ENCODE results near the gene MAB21L1.

Gene MAB21L1

DNA sequence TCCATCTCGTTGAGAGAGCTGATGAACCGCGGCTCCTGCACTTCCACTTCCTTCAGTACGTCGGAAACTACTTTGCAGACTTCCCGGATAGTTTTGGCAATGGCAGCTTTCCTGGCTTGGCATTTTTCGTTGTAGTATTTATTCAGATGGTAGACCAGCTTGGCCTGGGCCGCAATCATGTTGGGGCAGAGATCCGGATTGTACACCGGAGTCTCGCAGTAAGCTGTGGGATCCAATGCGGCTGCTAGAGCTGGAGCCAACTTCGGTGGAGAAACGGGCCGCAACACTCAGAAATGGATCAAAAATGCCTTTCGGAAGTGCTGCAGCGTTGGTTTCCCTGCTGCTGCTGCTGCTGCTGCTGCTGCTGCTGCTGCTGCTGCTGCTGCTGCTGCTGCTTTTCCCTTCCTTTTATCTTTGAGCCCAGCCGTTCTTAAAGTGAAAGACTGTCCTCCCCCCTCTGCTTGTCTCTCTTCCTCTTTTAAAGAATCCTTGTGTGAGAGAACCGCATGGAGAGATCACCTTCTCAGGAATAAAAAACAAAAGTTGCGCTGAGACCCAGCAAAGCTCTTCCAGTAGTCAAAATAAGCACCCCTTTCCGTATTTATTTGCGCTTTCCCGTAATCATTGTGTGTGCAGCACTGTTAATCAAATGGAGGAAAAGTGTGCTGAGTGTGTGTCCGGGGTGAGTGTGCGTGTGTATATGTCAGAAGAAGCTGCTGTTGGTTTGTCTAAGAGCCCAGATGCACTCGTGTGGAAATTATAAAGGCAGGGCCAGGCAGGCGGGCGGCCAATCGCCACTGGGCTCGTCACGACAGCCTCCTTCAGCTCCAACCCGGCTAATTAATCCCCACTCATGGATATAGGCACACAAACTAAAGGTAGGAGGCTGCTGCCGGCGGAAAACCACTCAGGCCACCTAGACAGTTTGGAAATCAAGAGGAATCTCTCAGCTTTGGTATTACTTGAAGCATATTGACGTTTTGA, at the start of gene MAB21L1:
TSS of gene MAB21L1 (minus strand) at position 730 of the 984 bp plus-strand sequence. CDS start at position 179, 551 bp downstream.
- Mint-ChIP-seq H3K4me3 (peak within 1 kb of the TSS; percentile 81), H3K27ac (peak within 1 kb of the TSS; percentile 36), H3K4me1 (ENCODE audit: low read depth) (peaks cover 27% of the 10 kb centered on the region), H3K36me3 (ENCODE audit: low read depth) (peaks cover 13% of the 10 kb centered on the region), H3K9me3 (peaks cover 5% of the 10 kb centered on the region), H3K27me3 (peaks cover 81% of the 10 kb centered on the region)

DNA sequence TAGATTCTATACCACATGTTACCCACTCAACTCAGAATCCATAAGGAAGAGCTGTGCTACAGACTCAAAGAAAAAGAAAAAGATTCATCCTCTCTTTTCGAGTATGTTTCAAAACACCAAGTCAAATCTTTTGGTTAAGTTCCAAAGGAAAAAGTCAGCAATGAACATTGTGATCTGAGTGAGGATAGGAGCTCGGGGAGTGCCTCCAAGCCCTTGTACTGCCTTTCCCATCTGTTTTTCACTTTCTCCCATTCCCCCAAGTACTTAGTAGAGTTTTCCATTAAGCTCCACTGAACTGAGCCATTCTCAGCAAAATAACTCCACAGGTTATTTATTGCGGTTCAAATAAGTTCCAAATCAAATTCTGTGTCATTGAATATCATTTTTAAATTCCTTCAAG, 47.7 kb upstream of the MAB21L1 start:
- Mint-ChIP-seq H3K9me3 (no peaks in the 10 kb centered on the region), H3K4me1 (ENCODE audit: low read depth) (no peaks in the 10 kb centered on the region), H3K36me3 (ENCODE audit: low read depth) (no peaks in the 10 kb centered on the region), H3K27me3 (no peaks in the 10 kb centered on the region), H3K27ac (no peak overlapping the region), H3K4me3 (no peak overlapping the region)

DNA sequence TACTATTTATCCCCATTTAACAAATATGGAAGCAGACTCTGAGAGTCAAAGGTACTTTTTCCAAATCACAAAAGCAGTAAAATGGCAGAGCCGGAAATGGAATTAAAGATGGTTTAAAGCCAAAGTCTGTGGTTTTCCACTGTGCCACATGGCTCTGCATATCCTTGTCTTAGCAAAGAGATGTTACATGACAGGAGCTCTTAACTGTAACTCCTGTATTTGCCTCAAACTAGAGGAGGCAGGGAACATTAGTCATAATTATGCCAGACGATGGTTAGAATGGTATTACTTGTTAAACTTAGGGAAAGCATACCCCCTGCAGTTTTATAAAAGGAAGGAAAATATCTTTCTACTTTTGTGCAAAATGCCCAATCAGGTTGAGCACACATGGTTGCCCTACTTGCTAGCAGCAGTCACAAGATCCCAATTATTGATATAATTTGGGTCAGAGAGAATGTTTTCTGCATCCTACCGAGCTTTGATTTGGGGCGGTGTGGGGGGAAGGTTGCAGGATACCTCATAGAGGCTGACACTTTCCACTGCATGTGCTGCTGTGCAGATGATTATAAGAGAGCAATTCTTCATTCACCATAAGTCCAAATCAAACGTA, 42.0 kb upstream of the MAB21L1 start:
- H3K27ac Mint-ChIP-seq = no peak overlapping the region
- no peak overlapping the region for H3K4me3 Mint-ChIP-seq
- no peaks in the 10 kb centered on the region for H3K9me3 Mint-ChIP-seq
- H3K4me1 Mint-ChIP-seq (ENCODE audit: low read depth) = no peaks in the 10 kb centered on the region
- H3K36me3 Mint-ChIP-seq (ENCODE audit: low read depth) = no peaks in the 10 kb centered on the region
- no peaks in the 10 kb centered on the region for H3K27me3 Mint-ChIP-seq

DNA sequence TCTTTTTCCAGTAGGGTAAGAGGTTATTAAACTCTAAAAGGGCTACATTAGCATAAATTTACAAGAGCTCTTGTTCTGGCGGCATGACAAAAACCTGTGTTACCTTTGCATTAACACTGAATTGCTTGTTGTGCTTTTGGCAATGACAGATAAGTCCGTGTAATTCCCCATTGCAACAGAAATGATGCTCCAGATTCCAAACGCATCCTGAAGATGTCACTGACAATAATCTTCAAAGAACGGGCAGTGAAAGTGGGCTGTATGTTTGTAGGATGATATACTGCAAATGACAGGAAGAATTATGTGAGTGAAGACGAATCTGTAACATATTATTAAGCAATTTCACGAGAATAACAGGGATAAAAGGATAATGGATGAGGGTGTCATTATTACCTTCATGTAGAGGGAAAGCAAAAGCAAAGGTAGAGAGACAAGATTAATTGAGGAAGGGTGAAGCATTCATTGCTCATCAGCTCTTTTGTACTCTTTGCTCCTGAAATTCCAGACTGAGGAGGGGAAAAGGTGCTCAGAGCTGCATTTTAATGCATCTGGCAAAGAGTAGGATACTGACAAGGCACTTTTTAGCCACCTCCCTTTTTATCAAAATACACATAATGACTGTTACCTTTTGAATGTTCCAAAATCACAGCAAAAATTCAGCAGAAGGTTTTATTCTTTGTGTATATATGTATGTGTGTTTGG, 38.5 kb upstream of the MAB21L1 start:
- Mint-ChIP-seq H3K27ac (no peak overlapping the region), H3K27me3 (no peaks in the 10 kb centered on the region), H3K9me3 (no peaks in the 10 kb centered on the region), H3K4me1 (ENCODE audit: low read depth) (no peaks in the 10 kb centered on the region), H3K4me3 (no peak overlapping the region), H3K36me3 (ENCODE audit: low read depth) (no peaks in the 10 kb centered on the region)

DNA sequence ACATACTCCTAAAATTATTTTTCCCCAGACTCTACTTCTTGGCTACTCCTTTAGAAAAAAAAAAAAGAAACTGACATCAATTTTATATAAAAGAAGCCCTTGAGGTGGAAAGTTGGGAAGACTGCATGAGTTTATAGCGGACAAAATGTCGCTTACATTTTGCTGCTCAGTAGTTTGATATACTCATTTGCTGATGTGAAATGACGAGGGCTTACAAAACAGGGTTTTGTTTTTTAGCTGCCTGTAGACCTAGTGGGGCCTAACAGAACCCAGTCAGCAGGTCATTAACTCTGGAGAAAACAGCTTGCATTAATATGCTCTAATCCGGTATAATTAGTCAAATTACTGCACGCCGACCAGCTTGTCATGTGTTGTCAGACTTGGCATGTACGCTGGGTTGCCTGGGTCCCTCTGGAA, 37.6 kb upstream of the MAB21L1 start:
- Mint-ChIP-seq H3K36me3 (ENCODE audit: low read depth) (no peaks in the 10 kb centered on the region), H3K27ac (no peak overlapping the region), H3K27me3 (no peaks in the 10 kb centered on the region), H3K9me3 (no peaks in the 10 kb centered on the region), H3K4me1 (ENCODE audit: low read depth) (no peaks in the 10 kb centered on the region), H3K4me3 (no peak overlapping the region)

DNA sequence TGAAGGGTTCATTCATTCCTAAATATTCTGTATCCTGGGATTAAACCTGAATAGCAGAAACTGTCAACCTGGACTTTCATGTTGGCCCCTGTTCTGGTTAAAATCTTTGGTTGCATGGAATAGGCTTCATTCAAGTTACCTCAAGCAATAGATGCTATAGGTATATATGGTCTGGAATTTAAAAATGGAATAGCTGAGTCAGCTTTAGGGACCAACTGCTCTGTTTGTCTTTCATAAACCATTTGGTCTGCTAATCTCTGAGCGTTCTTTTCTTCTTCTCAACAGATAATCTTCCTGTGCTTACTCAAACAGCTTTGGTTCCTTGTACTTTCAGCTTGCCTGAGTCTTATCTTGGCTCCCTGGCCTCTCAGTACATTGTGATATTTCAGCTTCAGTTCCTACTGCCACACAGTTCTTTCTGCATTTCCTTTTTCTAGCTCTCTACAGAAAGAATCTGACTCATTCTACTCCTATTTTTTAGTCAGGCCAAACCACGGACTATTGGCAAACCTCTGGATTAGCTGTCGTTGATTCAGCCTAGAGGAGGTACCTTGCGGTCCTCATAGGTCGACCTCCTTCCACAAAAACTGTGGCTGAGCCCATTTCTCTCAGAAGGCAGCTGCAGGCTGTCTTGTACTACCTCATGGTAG, 35.9 kb upstream of the MAB21L1 start:
- Mint-ChIP-seq H3K27me3 (no peaks in the 10 kb centered on the region), H3K9me3 (no peaks in the 10 kb centered on the region), H3K4me1 (ENCODE audit: low read depth) (no peaks in the 10 kb centered on the region), H3K27ac (no peak overlapping the region), H3K4me3 (no peak overlapping the region), H3K36me3 (ENCODE audit: low read depth) (no peaks in the 10 kb centered on the region)

DNA sequence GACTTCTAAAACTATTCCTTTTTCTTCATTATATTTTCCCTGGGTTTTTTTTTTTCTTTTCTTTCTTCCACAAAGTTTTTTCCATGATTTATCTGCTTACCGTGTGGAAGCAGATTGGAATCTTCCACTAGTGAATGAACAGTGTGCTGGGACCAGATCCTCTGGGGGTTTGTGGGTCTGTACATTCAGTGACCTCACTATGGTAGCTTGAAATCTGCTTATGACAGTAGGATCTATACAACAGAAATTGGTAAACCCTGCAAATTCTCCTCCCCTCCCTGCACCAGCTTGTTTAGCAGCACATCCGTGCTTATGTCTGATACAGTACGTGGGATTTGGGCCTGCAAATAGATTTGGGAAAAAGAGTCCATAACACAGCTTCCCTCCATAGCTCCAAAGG, 26.0 kb upstream of the MAB21L1 start:
- Mint-ChIP-seq H3K27me3 (no peaks in the 10 kb centered on the region), H3K4me1 (ENCODE audit: low read depth) (no peaks in the 10 kb centered on the region), H3K4me3 (no peak overlapping the region), H3K36me3 (ENCODE audit: low read depth) (no peaks in the 10 kb centered on the region), H3K27ac (no peak overlapping the region), H3K9me3 (no peaks in the 10 kb centered on the region)

DNA sequence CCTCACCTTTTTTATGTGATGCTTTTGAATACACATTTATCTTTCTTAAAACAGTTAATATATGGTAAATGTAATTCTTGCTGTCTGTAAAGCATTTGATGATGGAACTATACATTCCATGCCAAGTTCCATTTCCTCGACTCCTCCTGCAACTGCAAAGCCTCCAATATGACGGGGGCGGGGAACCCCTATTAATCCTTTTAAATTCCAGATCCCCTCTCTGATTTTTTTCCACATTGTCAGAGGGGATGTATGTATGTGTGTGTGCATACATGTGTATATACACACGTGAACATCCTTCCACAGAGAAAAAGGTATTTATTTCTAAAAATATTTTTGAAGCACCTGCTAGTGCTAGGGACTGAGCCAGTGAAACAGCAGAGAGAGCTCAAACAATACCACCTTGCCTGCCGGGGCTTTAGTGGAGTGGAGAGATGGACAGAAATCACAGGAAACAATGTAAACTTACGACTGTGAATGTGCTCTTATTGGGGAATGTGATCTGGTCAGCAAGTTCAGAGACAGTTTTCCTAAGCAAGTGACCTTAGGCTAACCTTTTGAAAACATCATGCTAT, 25.3 kb upstream of the MAB21L1 start:
- H3K27me3 Mint-ChIP-seq = no peaks in the 10 kb centered on the region

DNA sequence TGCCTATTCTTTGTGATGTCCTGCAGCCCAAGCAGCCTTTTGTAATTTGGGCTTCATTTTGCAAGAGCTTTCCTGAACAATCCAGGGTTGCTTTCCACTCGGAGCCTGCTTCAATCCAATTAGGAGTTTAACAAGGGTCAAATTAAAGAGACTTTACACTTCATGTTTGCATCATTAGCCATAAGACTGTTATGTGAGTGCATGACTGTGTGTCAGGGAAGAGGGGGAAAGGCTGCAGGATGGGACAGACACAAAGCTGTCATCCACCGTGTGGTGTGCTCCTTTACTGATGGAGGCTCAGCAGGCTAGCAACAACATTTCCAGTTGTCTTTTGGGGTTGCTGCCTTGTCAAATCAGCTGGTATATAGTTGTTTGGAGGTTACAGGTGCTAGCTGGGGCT, 23.7 kb upstream of the MAB21L1 start:
- Mint-ChIP-seq H3K27ac (no peak overlapping the region), H3K27me3 (no peaks in the 10 kb centered on the region), H3K36me3 (ENCODE audit: low read depth) (no peaks in the 10 kb centered on the region), H3K9me3 (no peaks in the 10 kb centered on the region), H3K4me1 (ENCODE audit: low read depth) (no peaks in the 10 kb centered on the region), H3K4me3 (no peak overlapping the region)

More for the DNA sequence above, 25.3 kb upstream of the MAB21L1 start:
- Mint-ChIP-seq H3K36me3 (ENCODE audit: low read depth) (no peaks in the 10 kb centered on the region), H3K9me3 (no peaks in the 10 kb centered on the region), H3K27ac (no peak overlapping the region), H3K4me3 (no peak overlapping the region), H3K4me1 (ENCODE audit: low read depth) (no peaks in the 10 kb centered on the region)

DNA sequence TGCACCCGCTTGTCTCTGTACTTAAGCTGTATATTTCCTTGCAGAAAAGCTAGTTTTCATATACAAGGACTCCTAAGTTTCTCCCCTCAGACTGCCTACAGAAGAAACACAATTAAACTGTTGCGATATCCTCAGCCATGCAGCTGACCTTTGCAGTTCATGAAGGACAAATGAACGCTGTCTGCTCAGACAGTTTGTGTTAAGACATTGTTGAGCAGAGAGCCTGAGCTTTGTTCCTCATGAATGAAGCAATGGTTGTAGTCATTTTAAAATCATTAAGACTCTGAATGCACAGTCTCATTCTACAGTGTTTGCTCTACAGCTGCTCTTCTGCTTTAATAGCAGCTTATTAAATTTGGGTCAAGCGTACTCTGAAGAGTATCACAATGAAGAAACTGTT, 23.2 kb upstream of the MAB21L1 start:
- Mint-ChIP-seq H3K36me3 (ENCODE audit: low read depth) (no peaks in the 10 kb centered on the region), H3K4me1 (ENCODE audit: low read depth) (no peaks in the 10 kb centered on the region), H3K4me3 (no peak overlapping the region), H3K9me3 (no peaks in the 10 kb centered on the region), H3K27me3 (no peaks in the 10 kb centered on the region), H3K27ac (no peak overlapping the region)

DNA sequence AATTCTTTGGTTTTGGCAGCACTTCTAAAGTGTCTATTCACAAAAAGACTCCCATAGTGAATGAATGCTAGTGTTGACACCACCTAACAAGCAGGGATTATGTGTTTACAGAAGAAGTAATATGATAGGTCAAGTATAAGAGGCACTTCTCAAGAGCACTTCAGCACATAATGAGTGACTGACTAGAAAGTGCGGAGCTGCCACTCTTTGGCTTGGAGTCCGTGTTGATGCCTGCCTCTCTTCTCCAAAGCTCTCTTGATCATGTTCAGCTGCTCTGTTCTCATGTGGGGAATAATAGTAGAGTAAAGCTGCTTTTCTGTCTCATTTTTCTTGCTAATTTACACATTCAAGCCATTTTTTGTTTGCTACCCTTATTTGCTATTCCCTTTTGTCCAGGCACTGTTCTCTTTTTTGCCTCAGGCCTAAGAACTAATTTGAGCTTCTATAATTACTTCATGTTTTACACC, 22.7 kb upstream of the MAB21L1 start:
- no peaks in the 10 kb centered on the region for H3K27me3 Mint-ChIP-seq
- H3K27ac Mint-ChIP-seq = no peak overlapping the region
- no peaks in the 10 kb centered on the region for H3K36me3 Mint-ChIP-seq (ENCODE audit: low read depth)
- H3K9me3 Mint-ChIP-seq = peaks cover 2% of the 10 kb centered on the region
- no peak overlapping the region for H3K4me3 Mint-ChIP-seq
- H3K4me1 Mint-ChIP-seq (ENCODE audit: low read depth) = no peaks in the 10 kb centered on the region

DNA sequence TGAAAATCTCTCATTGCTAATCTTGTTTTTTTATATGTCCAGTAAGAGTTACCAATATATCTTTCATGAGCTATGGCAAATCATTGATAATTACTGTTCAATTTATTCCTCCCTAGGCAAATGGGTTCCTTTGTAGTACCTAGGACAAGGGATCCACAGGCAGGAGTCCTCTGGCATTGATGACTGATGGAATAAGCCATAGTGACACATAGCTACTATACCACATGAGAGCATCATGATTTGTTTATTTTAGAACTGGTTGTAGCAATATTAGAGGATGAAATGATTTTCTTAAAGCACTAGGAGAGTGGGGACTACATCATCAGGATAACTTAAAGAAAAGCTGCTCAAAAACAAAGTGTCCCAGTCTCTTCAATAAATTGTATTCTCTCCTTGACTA, 21.7 kb upstream of the MAB21L1 start:
- Mint-ChIP-seq H3K9me3 (peaks cover 3% of the 10 kb centered on the region), H3K36me3 (ENCODE audit: low read depth) (no peaks in the 10 kb centered on the region), H3K4me3 (no peak overlapping the region), H3K27me3 (no peaks in the 10 kb centered on the region), H3K27ac (no peak overlapping the region), H3K4me1 (ENCODE audit: low read depth) (no peaks in the 10 kb centered on the region)

DNA sequence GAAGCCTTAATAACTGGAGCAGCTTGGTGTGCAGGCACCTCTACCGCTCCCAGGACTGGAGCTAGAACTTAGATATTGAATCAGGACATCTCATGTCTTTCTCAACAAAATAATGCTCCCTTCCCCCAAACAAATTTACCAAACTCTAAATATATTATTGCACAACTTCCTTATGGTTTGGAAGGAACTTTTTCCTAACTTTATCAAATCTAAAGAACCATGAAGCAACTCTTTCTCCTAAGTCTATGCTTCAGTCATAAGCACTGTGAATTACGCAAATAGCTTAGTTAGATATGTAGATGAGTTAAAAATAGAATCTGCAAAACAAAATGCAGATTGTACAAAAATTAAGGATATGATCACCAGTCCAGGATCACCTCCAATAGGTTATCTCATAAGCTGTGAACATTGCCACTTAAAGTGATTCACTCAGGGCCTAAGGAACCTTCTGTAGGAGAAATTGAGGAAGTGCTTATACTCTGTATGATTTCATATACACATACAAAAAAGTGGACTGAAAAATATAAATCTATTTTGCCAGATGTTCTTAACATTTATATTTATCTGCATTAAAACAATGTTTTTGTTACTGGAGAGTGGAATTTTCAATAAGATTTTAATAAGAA, 20.4 kb upstream of the MAB21L1 start:
- no peaks in the 10 kb centered on the region for H3K4me1 Mint-ChIP-seq (ENCODE audit: low read depth)
- H3K27ac Mint-ChIP-seq = no peak overlapping the region
- no peaks in the 10 kb centered on the region for H3K36me3 Mint-ChIP-seq (ENCODE audit: low read depth)
- no peaks in the 10 kb centered on the region for H3K27me3 Mint-ChIP-seq
- H3K4me3 Mint-ChIP-seq = no peak overlapping the region
- H3K9me3 Mint-ChIP-seq = peaks cover 3% of the 10 kb centered on the region

DNA sequence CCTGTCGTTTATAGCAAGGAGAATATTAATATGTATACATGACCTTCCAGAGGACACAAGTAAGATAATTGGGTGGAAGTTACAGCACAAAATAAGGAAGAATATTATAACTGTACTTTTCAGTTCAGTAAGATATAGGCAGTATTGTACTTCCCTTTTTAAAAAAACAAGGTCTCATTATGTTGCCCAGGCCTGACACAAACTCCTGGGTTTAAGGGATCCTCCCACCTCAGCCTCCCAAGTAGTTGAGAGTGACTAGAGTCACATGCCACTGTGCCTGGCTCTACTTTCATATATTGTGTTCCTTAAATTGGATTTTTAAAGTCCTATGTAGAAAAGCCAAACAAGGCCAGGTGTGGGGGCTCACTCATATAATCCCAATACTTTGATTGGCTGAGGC, 19.5 kb upstream of the MAB21L1 start:
- Mint-ChIP-seq H3K4me1 (ENCODE audit: low read depth) (no peaks in the 10 kb centered on the region), H3K27ac (no peak overlapping the region), H3K4me3 (no peak overlapping the region), H3K9me3 (peaks cover 9% of the 10 kb centered on the region), H3K36me3 (ENCODE audit: low read depth) (no peaks in the 10 kb centered on the region), H3K27me3 (no peaks in the 10 kb centered on the region)

All from stimulated activated naive CD8-positive, alpha-beta T cell treated with anti-CD3 and anti-CD28 coated beads, Interleukin-15, Interleukin-2, amounts not matched to agents 100 ng/mL and 50 ng/mL, for 24 hours (primary cell).